HG03097 (cell line): ENCODE data around the gene BICDL1.
"Not testable (repeated sequence)": the region's sequence is repeated elsewhere in the genome, so short reads cannot be mapped to it uniquely, and the experiment has no call there.

Source experiments
- ATAC-seq: cut with Tn5 transposase; IDR thresholded peaks from one replicate; pipeline ENCODE4 v1.9.1; 2021; ENCODE audit not compliant: unreplicated experiment, low FRiP score

The BICDL1 gene

GRCh38 chr12:119988472-119989360, at the start of gene BICDL1:
Gene BICDL1 (plus strand): TSS chr12:119989236. CDS start chr12:119989869, 633 bp downstream.
- ATAC-seq, result peak; percentile 74

- no peak for ATAC-seq
Measured at GRCh38 chr12:119940897-119941296, 48.1 kb upstream of the BICDL1 start.

- no peak for ATAC-seq
Measured at GRCh38 chr12:119942386-119942785, 46.6 kb upstream of the BICDL1 start.

GRCh38 chr12:119946213-119946612, 42.8 kb upstream of the BICDL1 start:
- no peak for ATAC-seq

GRCh38 chr12:119949145-119949544, 39.9 kb upstream of the BICDL1 start:
- ATAC-seq, result no peak

- ATAC-seq, result no peak
Measured at GRCh38 chr12:119949594-119949993, 39.4 kb upstream of the BICDL1 start.

GRCh38 chr12:119956047-119956446, 33.0 kb upstream of the BICDL1 start:
- ATAC-seq, result no peak

GRCh38 chr12:119957135-119957534, 31.9 kb upstream of the BICDL1 start:
- ATAC-seq, result no peak

GRCh38 chr12:119959435-119959834, 29.6 kb upstream of the BICDL1 start:
- ATAC-seq, result no peak

GRCh38 chr12:119964123-119964522, 24.9 kb upstream of the BICDL1 start:
- no peak for ATAC-seq

GRCh38 chr12:119964929-119965328, 24.1 kb upstream of the BICDL1 start:
- ATAC-seq, result no peak

GRCh38 chr12:119980242-119980641, 8.8 kb upstream of the BICDL1 start:
- no peak for ATAC-seq

- not testable (repeated sequence) for ATAC-seq
Measured at GRCh38 chr12:119980702-119981101, 8.3 kb upstream of the BICDL1 start.

GRCh38 chr12:119989361-119989730, 310 bp downstream of the BICDL1 start:
- ATAC-seq, result peak; percentile 6

- peak; percentile 35 for ATAC-seq
Measured at GRCh38 chr12:119989731-119990381, 820 bp downstream of the BICDL1 start.

- ATAC-seq, result no peak
Measured at GRCh38 chr12:119990382-119990874, 1.4 kb downstream of the BICDL1 start.

- ATAC-seq, result no peak
Measured at GRCh38 chr12:119992129-119992705, 3.2 kb downstream of the BICDL1 start.

GRCh38 chr12:119994892-119995658, 6.0 kb downstream of the BICDL1 start:
- no peak for ATAC-seq

GRCh38 chr12:119996417-119996816, 7.4 kb downstream of the BICDL1 start:
- ATAC-seq, result no peak

GRCh38 chr12:119998471-119999245, 9.6 kb downstream of the BICDL1 start:
- no peak for ATAC-seq
